AML-193 (cell line): Measurements from ENCODE around the gene CBX4.

ENCODE experiments used
- DNase-seq, 2 experiments: peaks; one replicate each; lab custom pipeline; 2025; lab: John Stamatoyannopoulos, UW

Gene CBX4

GRCh38 chr17:79829004-79829403 lies 10.2 kb downstream of the CBX4 start:
- DNase-seq, result no peak

- no peak for DNase-seq
These were observed 12.2 kb downstream of the CBX4 start for GRCh38 chr17:79826841-79827578.

GRCh38 chr17:79826204-79826680 lies 13.0 kb downstream of the CBX4 start:
- peak; percentile 46 to 62 for DNase-seq

GRCh38 chr17:79825580-79825921 lies 13.7 kb downstream of the CBX4 start:
- no peak for DNase-seq

- DNase-seq, result no peak
These were observed 14.2 kb downstream of the CBX4 start for GRCh38 chr17:79824893-79825579.

GRCh38 chr17:79824234-79824633 lies 15.0 kb downstream of the CBX4 start:
- DNase-seq, result no peak

- DNase-seq, result no peak
These were observed 16.6 kb downstream of the CBX4 start for GRCh38 chr17:79822583-79823124.

- DNase-seq, result no peak
These were observed 17.7 kb downstream of the CBX4 start for GRCh38 chr17:79821331-79822095.

GRCh38 chr17:79820959-79821330 lies 18.3 kb downstream of the CBX4 start:
- DNase-seq, result no peak

GRCh38 chr17:79819534-79820276 lies 19.5 kb downstream of the CBX4 start:
- DNase-seq, result no peak

- no peak for DNase-seq
These were observed 20.2 kb downstream of the CBX4 start for GRCh38 chr17:79819085-79819484.

- DNase-seq, result no peak
These were observed 21.0 kb downstream of the CBX4 start for GRCh38 chr17:79818026-79818758.

- DNase-seq, result no peak
These were observed 23.3 kb downstream of the CBX4 start for GRCh38 chr17:79815836-79816461.

GRCh38 chr17:79814974-79815835 lies 24.0 kb downstream of the CBX4 start:
- no peak for DNase-seq

- no peak for DNase-seq
These were observed 24.9 kb downstream of the CBX4 start for GRCh38 chr17:79814127-79814973.

GRCh38 chr17:79813297-79814126 lies 25.7 kb downstream of the CBX4 start:
- DNase-seq, result no peak

GRCh38 chr17:79812353-79813258 lies 26.6 kb downstream of the CBX4 start:
- no peak for DNase-seq
